ENCODE data around the gene FUOM. TPM values are rescaled to one million over a fixed set of nuclear protein-coding genes. Genes with fewer than 3 reads are reported as not detected.

Gene FUOM
- polyA plus RNA-seq, 4 donors: 17.8 to 29.0 (median 21.9) TPM

Other genes with a start within 250 kb of the FUOM start
- 10 to 100 TPM in 2 of 4 donors, 1 to 10 TPM in 2; 4.5 to 11.4 (median 8.2) TPM for gene KNDC1, start 197.8 kb downstream of the FUOM start, polyA plus RNA-seq (ENCODE audit: insufficient read length in 4 of 4)
- gene UTF1, start 127.8 kb downstream of the FUOM start, polyA plus RNA-seq (ENCODE audit: insufficient read length in 4 of 4): under 1 TPM in 1 of 4 donors, not detected in 3; 0.09 TPM
- gene VENTX, start 120.2 kb downstream of the FUOM start, polyA plus RNA-seq (ENCODE audit: insufficient read length in 4 of 4): under 1 TPM; 0.08 to 0.24 (median 0.15) TPM
- 1 to 10 TPM; 1.3 to 4.1 (median 2.6) TPM for gene ADAM8, start 81.2 kb downstream of the FUOM start, polyA plus RNA-seq (ENCODE audit: insufficient read length in 4 of 4)
- gene TUBGCP2, start 49.1 kb downstream of the FUOM start, polyA plus RNA-seq (ENCODE audit: insufficient read length in 4 of 4): 10 to 100 TPM; 62.0 to 77.6 (median 70.2) TPM
- gene ZNF511, start 49.1 kb downstream of the FUOM start, polyA plus RNA-seq (ENCODE audit: insufficient read length in 4 of 4): 10 to 100 TPM; 32.0 to 53.7 (median 38.7) TPM
- under 1 TPM in 2 of 4 donors, not detected in 2; 0.31 to 0.73 TPM for gene CALY, start 21.1 kb downstream of the FUOM start, polyA plus RNA-seq (ENCODE audit: insufficient read length in 4 of 4)
- gene PRAP1, start 10.6 kb downstream of the FUOM start, polyA plus RNA-seq (ENCODE audit: insufficient read length in 4 of 4): 1 to 10 TPM; 2.9 to 6.8 (median 5.8) TPM
- gene ECHS1, start 15.3 kb upstream of the FUOM start, polyA plus RNA-seq (ENCODE audit: insufficient read length in 4 of 4): 100 to 1,000 TPM; 134 to 143 (median 138) TPM
- 1 to 10 TPM; 6.2 to 10.0 (median 6.4) TPM for gene PAOX, start 21.2 kb upstream of the FUOM start, polyA plus RNA-seq (ENCODE audit: insufficient read length in 4 of 4)
- 100 to 1,000 TPM in 1 of 4 donors, 10 to 100 TPM in 3; 60.3 to 104 (median 81.0) TPM for gene MTG1, start 36.1 kb upstream of the FUOM start, polyA plus RNA-seq (ENCODE audit: insufficient read length in 4 of 4)
- gene SPRN, start 66.6 kb upstream of the FUOM start, polyA plus RNA-seq (ENCODE audit: insufficient read length in 4 of 4): 1 to 10 TPM; 3.4 to 7.5 (median 5.3) TPM
- gene SCART1, start 95.9 kb upstream of the FUOM start, polyA plus RNA-seq (ENCODE audit: insufficient read length in 4 of 4): 1 to 10 TPM in 3 of 4 donors, under 1 TPM in 1; 0.42 to 4.3 (median 2.4) TPM
- 1 to 10 TPM in 2 of 4 donors, under 1 TPM in 2; 0.47 to 2.9 (median 1.6) TPM for gene CYP2E1, start 169.3 kb upstream of the FUOM start, polyA plus RNA-seq (ENCODE audit: insufficient read length in 4 of 4)
- gene SYCE1, start 207.6 kb upstream of the FUOM start, polyA plus RNA-seq (ENCODE audit: insufficient read length in 4 of 4): under 1 TPM; 0.14 to 0.76 (median 0.45) TPM